GM23248 (cell line): ENCODE data around the gene GEMIN5. TPM values are rescaled to one million over a fixed set of nuclear protein-coding genes. Genes with fewer than 3 reads are reported as not detected.

Experiments
- DNase-seq: peaks from one replicate; pipeline ENCODE4 v3.0.0-alpha.2; 2015
- H2AFZ ChIP-seq: fragments of 200-600 bp; sonication (generic); 2 replicates; pipeline ENCODE4 v1.6.1; 2016; ENCODE audit warnings: antibody characterized with exemption
- H3F3A ChIP-seq: fragments of 200-600 bp; sonication (generic); 2 replicates; pipeline ENCODE4 v1.6.1; 2016; ENCODE audit warnings: mild to moderate bottlenecking, antibody characterized with exemption, mixed run types; ENCODE audit not compliant: insufficient read depth
- H3K27ac ChIP-seq: fragments of 200-600 bp; sonication (generic); 2 replicates; pipeline ENCODE4 v1.5.1; 2016; ENCODE audit warnings: mild to moderate bottlenecking
- H3K27me3 ChIP-seq: fragments of 200-600 bp; sonication (generic); replicated peaks from 2 replicates; pipeline ENCODE4 v1.6.1; 2016; ENCODE audit warnings: mild to moderate bottlenecking; ENCODE audit not compliant: insufficient read depth
- H3K36me3 ChIP-seq: fragments of 200-600 bp; sonication (generic); 2 replicates; pipeline ENCODE4 v1.6.1; 2016; ENCODE audit warnings: low read depth, mild to moderate bottlenecking
- H3K4me1 ChIP-seq: fragments of 200-600 bp; sonication (generic); 2 replicates; pipeline ENCODE4 v1.6.1; 2016; ENCODE audit warnings: mild to moderate bottlenecking; ENCODE audit not compliant: insufficient read depth
- H3K4me2 ChIP-seq: fragments of 200-600 bp; sonication (generic); one replicate; pipeline ENCODE4 v1.6.1; 2016; ENCODE audit warnings: mild to moderate bottlenecking; ENCODE audit not compliant: unreplicated experiment
- H3K4me3 ChIP-seq: fragments of 200-600 bp; sonication (generic); 2 replicates; pipeline ENCODE4 v1.5.1; 2016; ENCODE audit warnings: mild to moderate bottlenecking
- H3K79me2 ChIP-seq: fragments of 200-600 bp; sonication (generic); 2 replicates; pipeline ENCODE4 v1.6.1; 2016; ENCODE audit warnings: mild to moderate bottlenecking; ENCODE audit not compliant: insufficient read depth
- H3K9ac ChIP-seq: fragments of 200-600 bp; sonication (generic); 2 replicates; pipeline ENCODE4 v1.6.1; 2016; ENCODE audit warnings: mild to moderate bottlenecking
- H3K9me2 ChIP-seq: fragments of 200-600 bp; sonication (generic); 2 replicates; pipeline ENCODE4 v1.6.1; 2016; ENCODE audit warnings: mixed run types, mild to moderate bottlenecking, moderate library complexity; ENCODE audit not compliant: insufficient read depth
- H3K9me3 ChIP-seq: fragments of 200-600 bp; sonication (generic); one replicate; pipeline ENCODE4 v1.6.1; 2017; ENCODE audit warnings: low read depth
- H4K20me1 ChIP-seq: fragments of 200-600 bp; sonication (generic); 2 replicates; pipeline ENCODE4 v1.6.0; 2016; ENCODE audit not compliant: insufficient read depth
- EZH2 ChIP-seq: fragments of 200-600 bp; sonication (generic); IDR thresholded peaks from 2 replicates; pipeline ENCODE4 v1.6.1; 2018; ENCODE audit warnings: antibody characterized with exemption, mild to moderate bottlenecking; ENCODE audit not compliant: insufficient read depth, poor library complexity, severe bottlenecking
- EZH2phosphoT487 ChIP-seq: fragments of 200-600 bp; sonication (generic); IDR thresholded peaks from 2 replicates; pipeline ENCODE4 v1.6.1; 2018; ENCODE audit warnings: antibody characterized with exemption, moderate library complexity, mild to moderate bottlenecking, low read depth; ENCODE audit not compliant: insufficient read depth
- WGBS, 2 experiments: methylation state at CpG; one replicate each; pipeline ENCODE4 v1.1.6; 2015 to 2017; ENCODE audit warnings: low lambda C conversion rate in 2 of 2, low coverage in 1 of 2; ENCODE audit errors: missing lambda C conversion rate in 2 of 2; 5-methylcytosine and 5-hydroxymethylcytosine counted together
- in situ Hi-C: fragments of 300-500 bp; cut with MboI; formaldehyde crosslinking; loops from 2 replicates; pipeline ENCODE4 v1.15.0; 2020
- polyA plus RNA-seq: library from polyadenylated mRNA; unstranded; fragments of >200 nt; fragmentation: Nextera tagmentation; extraction: Ambion mirVana; gene quantifications from 2 replicates; pipeline ENCODE4 v1.2.1, GENCODE V29; 2016
- total RNA-seq: library from RNA; depleted of rRNA; stranded (reverse); fragments of >200 nt; shearing (Covaris generic); gene quantifications from 2 replicates; pipeline ENCODE4 v1.2.3, GENCODE V29; 2014

Gene GEMIN5
- total and polyA plus RNA-seq, 2 experiments from 2014 or later: 9.1 to 13.8 TPM

GRCh38 chr5:154945695-154946301 lies 7.8 kb upstream of the GEMIN5 start:
- Histone ChIP-seq H3K36me3 (no peaks in the 10 kb centered on the region), H3K27me3 (no peaks in the 10 kb centered on the region), H3K4me1 (peaks cover 15% of the 10 kb centered on the region), H2AFZ (no peak overlapping the region), H3K27ac (no peak overlapping the region), H3K9ac (no peak overlapping the region), H3K4me3 (no peak overlapping the region), H4K20me1 (peaks cover 4% of the 10 kb centered on the region; the same call in 1 of the 2 replicates), H3F3A (0 out of 2 replicates have a peak, but pooled peaks cover 6% of the 10 kb centered on the region), H3K4me2 (no peak overlapping the region), H3K79me2 (peaks cover 97% of the 10 kb centered on the region), H3K9me2 (no peaks in the 10 kb centered on the region), H3K9me3 (no peaks in the 10 kb centered on the region)
- DNase-seq: peak; percentile 53
- 94 to 98% methylated on average over 2 of the region's 2 CpGs for WGBS, 2 experiments
- TF ChIP-seq EZH2phosphoT487 (no peak), EZH2 (no peak)
- in situ Hi-C loops: no loop called here

DNA sequence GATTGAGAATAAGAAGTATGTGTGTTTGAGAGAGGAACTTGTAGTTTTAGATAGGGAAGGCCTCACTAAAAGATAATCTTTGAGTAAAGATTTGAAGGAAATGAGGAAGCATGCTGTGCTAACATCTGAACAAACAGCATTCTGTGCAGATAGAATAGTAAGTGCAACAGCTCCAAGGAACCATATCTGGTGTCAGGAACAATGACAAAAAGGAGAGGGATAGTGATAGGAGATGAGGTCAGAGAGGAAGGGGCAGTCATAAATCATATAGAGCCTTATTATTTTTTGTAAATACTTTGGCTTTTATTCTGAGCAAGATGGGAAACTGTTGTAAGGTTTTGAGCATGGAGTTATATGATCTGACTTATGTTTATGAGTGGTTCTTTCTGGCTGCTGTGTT lies 6.7 kb upstream of the GEMIN5 start:
- Histone ChIP-seq H3K9me3 (no peaks in the 10 kb centered on the region), H3F3A (0 out of 2 replicates have a peak, but pooled peaks cover 6% of the 10 kb centered on the region), H3K27me3 (no peaks in the 10 kb centered on the region), H3K9ac (no peak overlapping the region), H3K79me2 (peaks cover 86% of the 10 kb centered on the region), H3K4me2 (no peak overlapping the region), H3K36me3 (no peaks in the 10 kb centered on the region), H4K20me1 (peaks cover 4% of the 10 kb centered on the region; the same call in 1 of the 2 replicates), H3K9me2 (no peaks in the 10 kb centered on the region), H3K4me1 (peaks cover 20% of the 10 kb centered on the region), H3K27ac (no peak overlapping the region), H3K4me3 (no peak overlapping the region), H2AFZ (no peak overlapping the region)
- TF ChIP-seq EZH2 (no peak), EZH2phosphoT487 (no peak)
- in situ Hi-C loops: no loop called here
- DNase-seq: no peak

GRCh38 chr5:154943527-154943926 lies 5.5 kb upstream of the GEMIN5 start:
- WGBS, 2 experiments: 91 to 92% methylated on average over 5 of the region's 5 CpGs

DNA sequence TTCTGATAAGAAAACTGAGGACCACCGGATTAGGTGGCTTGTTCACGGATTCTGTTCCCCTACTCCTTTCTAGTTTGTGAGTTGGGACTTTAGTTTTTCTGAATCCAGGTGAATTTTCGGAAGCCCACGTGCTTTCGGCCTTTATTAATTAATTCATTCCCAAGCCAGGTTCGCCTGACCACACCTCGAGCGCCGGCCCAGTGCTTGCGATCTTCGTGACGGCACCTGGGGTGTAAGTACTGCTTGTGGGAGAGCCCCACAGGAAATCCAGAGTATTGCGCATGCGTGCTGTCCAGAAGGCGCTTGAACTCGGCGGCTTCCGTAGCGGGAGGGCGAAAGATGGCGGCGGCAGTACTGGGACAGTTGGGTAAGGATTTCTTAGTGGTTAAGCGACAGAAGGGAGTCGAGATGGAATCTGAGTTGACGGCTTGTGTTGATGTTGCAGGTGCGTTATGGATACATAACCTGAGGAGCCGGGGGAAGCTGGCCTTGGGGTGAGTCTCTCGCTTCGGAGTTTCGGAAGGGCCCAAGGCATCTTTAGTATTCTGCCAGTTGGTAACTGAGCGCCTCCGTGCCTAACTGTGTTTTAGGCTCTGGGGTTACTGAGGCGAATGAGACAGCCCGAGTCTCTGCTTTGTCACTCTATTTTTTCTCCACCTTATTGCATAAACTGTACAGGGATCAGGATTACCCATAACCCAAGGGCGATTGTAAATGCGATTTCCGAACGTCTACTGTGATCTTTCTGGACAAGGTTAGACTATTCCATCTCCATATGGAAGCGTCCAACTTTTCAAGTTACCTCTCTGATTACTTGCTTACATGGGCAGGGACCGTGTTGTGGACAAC lies 3.0 kb upstream of the GEMIN5 start, which contains the start of gene MRPL22:
Gene MRPL22 (plus strand): TSS at position 302 of the 849 bp plus-strand sequence. CDS start 38 bp downstream, at position 340.
- 1 to 2% methylated on average over 40 of the region's 40 CpGs for WGBS, 2 experiments
- peak within 1 kb of the TSS; percentile 95 for H3K4me2 ChIP-seq
- peaks cover 8% of the 10 kb centered on the region; the same call in 1 of the 2 replicates for H4K20me1 ChIP-seq
- H3K27me3 ChIP-seq: no peaks in the 10 kb centered on the region
- DNase-seq: peak; percentile 96
- H3K79me2 ChIP-seq: peaks cover 69% of the 10 kb centered on the region
- H3K4me3 ChIP-seq: peak within 1 kb of the TSS; percentile 97
- TF ChIP-seq EZH2phosphoT487 (no peak), EZH2 (no peak)
- peak within 1 kb of the TSS; percentile 74 for H3K27ac ChIP-seq
- H3K9ac ChIP-seq: peak within 1 kb of the TSS; percentile 92
- no peaks in the 10 kb centered on the region for H3K9me2 ChIP-seq
- 0 out of 2 replicates have a peak, but pooled peaks cover 6% of the 10 kb centered on the region for H3F3A ChIP-seq
- no peaks in the 10 kb centered on the region for H3K36me3 ChIP-seq
- in situ Hi-C loops: no loop called here
- H3K9me3 ChIP-seq: no peaks in the 10 kb centered on the region
- peak within 1 kb of the TSS; percentile 99 for H2AFZ ChIP-seq
- H3K4me1 ChIP-seq: peaks cover 30% of the 10 kb centered on the region

More at GRCh38 chr5:154943527-154943926, 5.5 kb upstream of the GEMIN5 start:
- H3K4me1 ChIP-seq: peaks cover 20% of the 10 kb centered on the region
- H3K27ac ChIP-seq: no peak overlapping the region
- H3K9ac ChIP-seq: no peak overlapping the region
- no peaks in the 10 kb centered on the region for H3K9me2 ChIP-seq
- no peak overlapping the region for H3K4me2 ChIP-seq
- H4K20me1 ChIP-seq: peaks cover 4% of the 10 kb centered on the region; the same call in 1 of the 2 replicates
- no peaks in the 10 kb centered on the region for H3K36me3 ChIP-seq
- 0 out of 2 replicates have a peak, but pooled peaks cover 6% of the 10 kb centered on the region for H3F3A ChIP-seq
- no peak overlapping the region for H2AFZ ChIP-seq
- DNase-seq: no peak
- peaks cover 74% of the 10 kb centered on the region for H3K79me2 ChIP-seq
- no peaks in the 10 kb centered on the region for H3K27me3 ChIP-seq
- no peaks in the 10 kb centered on the region for H3K9me3 ChIP-seq
- H3K4me3 ChIP-seq: no peak overlapping the region
- TF ChIP-seq EZH2: no peak
- in situ Hi-C loops: no loop called here
